HUES48 (cell line): Measurements from ENCODE around the gene GFOD2.
"Not testable (repeated sequence)": the region's sequence is repeated elsewhere in the genome, so short reads cannot be mapped to it uniquely, and the experiment has no call there.

Experiments
- H3K27ac ChIP-seq: one replicate; pipeline ENCODE4 v1.7.0; 2013; ENCODE audit warnings: low read depth, low read length, inconsistent platforms
- H3K27me3 ChIP-seq: 2 replicates; pipeline ENCODE4 v1.6.1; 2013; ENCODE audit warnings: mild to moderate bottlenecking, low read length; ENCODE audit not compliant: control insufficient read depth, insufficient read depth
- H3K36me3 ChIP-seq: 2 replicates; pipeline ENCODE4 v1.6.1; 2013; ENCODE audit warnings: low read length; ENCODE audit not compliant: control insufficient read depth, insufficient read depth
- H3K4me1 ChIP-seq: 2 replicates; pipeline ENCODE4 v1.6.1; 2013; ENCODE audit warnings: mild to moderate bottlenecking, low read length; ENCODE audit not compliant: control insufficient read depth, insufficient read depth
- H3K4me3 ChIP-seq: 2 replicates; pipeline ENCODE4 v1.5.1; 2013; ENCODE audit warnings: mild to moderate bottlenecking, low read depth, low read length
- H3K9ac ChIP-seq: 2 replicates; pipeline ENCODE4 v1.6.1; 2013; ENCODE audit warnings: mild to moderate bottlenecking, low read depth, low read length, moderate library complexity
- H3K9me3 ChIP-seq: 2 replicates; pipeline ENCODE4 v1.6.1; 2013; ENCODE audit warnings: low read length; ENCODE audit not compliant: control insufficient read depth, insufficient read depth

Gene GFOD2

DNA sequence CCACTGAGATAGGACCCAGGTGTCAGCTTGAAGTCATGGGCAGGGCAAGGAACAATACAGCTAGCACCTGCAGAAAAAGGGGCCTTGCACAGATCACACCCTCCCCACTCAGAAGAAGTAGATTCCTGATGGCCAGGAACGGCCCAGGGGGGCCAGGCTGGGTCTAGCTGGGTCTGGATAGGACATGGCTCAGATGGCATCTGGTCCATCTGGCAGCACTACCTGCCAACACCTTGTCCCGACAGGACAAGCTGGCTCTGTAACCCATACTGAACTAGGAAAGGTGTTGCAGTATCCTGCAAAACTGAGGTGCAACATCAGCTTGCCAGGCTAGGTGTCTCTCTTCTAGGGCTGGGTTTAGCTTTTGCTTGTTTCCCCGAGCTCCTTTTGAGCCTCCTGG is 38.9 kb upstream of the GFOD2 start:
- Histone ChIP-seq H3K27ac (no peak overlapping the region), H3K9ac (no peak overlapping the region), H3K4me3 (no peak overlapping the region), H3K36me3 (0 out of 2 replicates have a peak, but pooled peaks cover 2% of the 10 kb centered on the region), H3K27me3 (no peaks in the 10 kb centered on the region), H3K9me3 (no peaks in the 10 kb centered on the region), H3K4me1 (no peaks in the 10 kb centered on the region)

GRCh38 chr16:67752641-67753040 is 33.5 kb upstream of the GFOD2 start:
- Histone ChIP-seq H3K4me3 (no peak overlapping the region), H3K4me1 (no peaks in the 10 kb centered on the region), H3K27me3 (no peaks in the 10 kb centered on the region), H3K36me3 (no peaks in the 10 kb centered on the region), H3K27ac (peak overlapping the region; percentile 33), H3K9me3 (no peaks in the 10 kb centered on the region), H3K9ac (no peak overlapping the region)

- H3K27me3 ChIP-seq, H3K4me1 ChIP-seq, H3K4me3 ChIP-seq, H3K36me3 ChIP-seq, H3K9me3 ChIP-seq, H3K9ac ChIP-seq, H3K27ac ChIP-seq: not testable (repeated sequence)
Observed at GRCh38 chr16:67751331-67751730, 32.2 kb upstream of the GFOD2 start.

DNA sequence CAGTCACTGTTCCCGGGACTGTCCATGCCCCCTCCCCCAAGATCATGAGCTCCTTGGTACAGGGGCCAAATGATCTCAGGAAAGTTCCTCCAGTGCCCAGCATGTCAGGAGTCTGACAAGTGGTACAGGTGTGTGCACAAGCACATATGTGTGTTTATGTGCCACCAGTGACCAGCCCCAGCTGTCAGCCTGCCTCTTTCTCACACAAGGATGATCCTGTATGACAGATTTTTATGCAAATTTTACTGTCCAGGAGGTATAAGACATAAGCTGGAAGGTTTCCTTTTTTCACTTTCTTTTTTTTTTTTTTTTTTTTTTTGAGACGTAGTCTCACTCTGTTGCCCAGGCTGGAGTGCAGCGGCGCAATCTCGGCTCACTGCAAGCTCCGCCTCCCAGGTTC is 31.4 kb upstream of the GFOD2 start:
- Histone ChIP-seq H3K4me1 (no peaks in the 10 kb centered on the region), H3K4me3 (no peak overlapping the region), H3K36me3 (no peaks in the 10 kb centered on the region), H3K27ac (no peak overlapping the region), H3K9ac (no peak overlapping the region), H3K9me3 (no peaks in the 10 kb centered on the region), H3K27me3 (no peaks in the 10 kb centered on the region)

DNA sequence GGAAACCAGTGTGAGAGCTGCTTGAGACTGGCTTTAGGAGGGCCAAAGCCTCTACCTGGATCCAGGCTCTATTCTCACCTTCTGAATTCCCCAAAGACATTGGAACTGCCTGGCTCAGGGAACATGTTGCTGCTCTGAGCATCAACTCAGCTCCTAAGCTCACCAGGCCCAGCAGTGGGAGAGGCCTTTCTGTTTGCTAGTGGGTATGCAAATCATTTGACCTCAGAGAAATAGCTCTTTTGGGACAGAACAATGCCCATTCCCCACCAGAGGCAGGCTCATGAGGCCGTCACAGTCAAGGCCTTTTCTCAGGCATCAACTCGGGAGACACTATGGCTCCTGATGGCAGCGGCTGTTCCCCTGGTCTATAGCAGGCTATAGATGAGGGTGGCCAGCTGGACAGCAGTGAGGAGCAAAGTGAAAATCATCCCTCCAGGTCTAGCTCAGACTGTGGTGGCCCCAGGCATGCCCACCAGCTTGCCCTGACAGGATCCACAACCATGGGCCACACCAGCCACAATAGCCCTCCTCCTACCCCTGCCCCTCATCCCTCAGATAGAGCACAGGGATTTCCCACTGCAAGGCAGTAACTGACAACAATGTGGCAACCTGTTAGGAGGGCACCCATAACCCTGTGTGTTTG is 30.4 kb upstream of the GFOD2 start:
- no peaks in the 10 kb centered on the region for H3K27me3 ChIP-seq
- no peaks in the 10 kb centered on the region for H3K36me3 ChIP-seq
- no peak overlapping the region for H3K9ac ChIP-seq
- no peaks in the 10 kb centered on the region for H3K4me1 ChIP-seq
- no peaks in the 10 kb centered on the region for H3K9me3 ChIP-seq
- H3K4me3 ChIP-seq = no peak overlapping the region
- H3K27ac ChIP-seq = no peak overlapping the region

DNA sequence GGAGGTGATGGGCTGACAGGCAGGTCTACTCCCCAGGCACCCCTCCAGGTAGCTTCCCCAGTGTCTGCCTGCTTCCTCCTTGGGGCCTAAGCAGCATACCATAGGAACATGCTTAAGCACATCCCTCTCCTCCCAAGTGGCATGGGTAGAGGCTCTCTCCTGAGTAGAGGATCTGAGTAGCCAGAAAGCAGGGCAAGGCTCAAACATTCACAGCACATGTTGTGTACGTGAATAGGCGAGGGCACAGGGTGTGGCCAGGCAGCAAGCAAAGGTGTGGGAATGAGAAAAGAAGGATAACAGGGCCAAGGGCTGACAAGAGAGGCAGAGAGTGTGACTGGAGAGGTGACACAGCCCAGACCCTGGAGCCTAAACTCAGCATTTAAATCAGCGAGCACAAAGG is 29.7 kb upstream of the GFOD2 start:
- no peaks in the 10 kb centered on the region for H3K27me3 ChIP-seq
- H3K4me3 ChIP-seq = no peak overlapping the region
- H3K27ac ChIP-seq = no peak overlapping the region
- H3K9ac ChIP-seq = no peak overlapping the region
- no peaks in the 10 kb centered on the region for H3K4me1 ChIP-seq
- H3K36me3 ChIP-seq = peaks cover 7% of the 10 kb centered on the region; the same call in 1 of the 2 replicates
- H3K9me3 ChIP-seq = no peaks in the 10 kb centered on the region

GRCh38 chr16:67746846-67747245 is 27.7 kb upstream of the GFOD2 start:
- H3K4me3 ChIP-seq = no peak overlapping the region
- H3K4me1 ChIP-seq = no peaks in the 10 kb centered on the region
- no peak overlapping the region for H3K9ac ChIP-seq
- H3K36me3 ChIP-seq = peaks cover 21% of the 10 kb centered on the region
- H3K27ac ChIP-seq = no peak overlapping the region
- no peaks in the 10 kb centered on the region for H3K9me3 ChIP-seq
- H3K27me3 ChIP-seq = no peaks in the 10 kb centered on the region

- H3K4me1 ChIP-seq = no peaks in the 10 kb centered on the region
- no peaks in the 10 kb centered on the region for H3K27me3 ChIP-seq
- H3K9me3 ChIP-seq = no peaks in the 10 kb centered on the region
- H3K27ac ChIP-seq = no peak overlapping the region
- H3K36me3 ChIP-seq = peaks cover 36% of the 10 kb centered on the region
- no peak overlapping the region for H3K9ac ChIP-seq
- no peak overlapping the region for H3K4me3 ChIP-seq
Observed at GRCh38 chr16:67741118-67741517, 22.0 kb upstream of the GFOD2 start.

DNA sequence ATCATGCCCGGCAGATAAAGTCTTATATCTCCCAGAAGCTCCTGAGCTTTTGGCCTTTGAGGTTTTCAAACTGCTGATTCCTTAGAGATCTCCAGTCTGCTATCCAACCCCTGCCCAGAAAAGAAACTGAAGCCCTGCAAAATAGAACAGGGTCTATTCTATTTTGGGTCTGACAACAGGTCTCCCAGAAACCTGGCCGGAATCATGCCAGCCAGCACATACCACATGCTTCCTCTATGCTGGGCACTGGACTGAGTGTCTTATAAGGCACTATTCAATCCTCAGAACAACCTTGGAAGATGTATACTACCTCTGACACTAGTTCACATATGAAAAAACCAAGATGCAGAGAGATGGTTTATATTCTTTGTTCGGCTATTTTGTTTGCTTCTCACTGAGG is 21.3 kb upstream of the GFOD2 start:
- Histone ChIP-seq H3K27me3 (no peaks in the 10 kb centered on the region), H3K27ac (no peak overlapping the region), H3K4me3 (no peak overlapping the region), H3K9me3 (no peaks in the 10 kb centered on the region), H3K4me1 (no peaks in the 10 kb centered on the region), H3K36me3 (peaks cover 36% of the 10 kb centered on the region), H3K9ac (no peak overlapping the region)

GRCh38 chr16:67736858-67737257 is 17.7 kb upstream of the GFOD2 start:
- Histone ChIP-seq H3K9me3 (no peaks in the 10 kb centered on the region), H3K9ac (no peak overlapping the region), H3K4me1 (no peaks in the 10 kb centered on the region), H3K36me3 (peaks cover 32% of the 10 kb centered on the region), H3K27ac (no peak overlapping the region), H3K4me3 (no peak overlapping the region), H3K27me3 (no peaks in the 10 kb centered on the region)

GRCh38 chr16:67734731-67735201 is 15.7 kb upstream of the GFOD2 start:
- Histone ChIP-seq H3K36me3 (peaks cover 33% of the 10 kb centered on the region), H3K9ac (no peak overlapping the region), H3K9me3 (no peaks in the 10 kb centered on the region), H3K27me3 (no peaks in the 10 kb centered on the region), H3K27ac (no peak overlapping the region), H3K4me1 (no peaks in the 10 kb centered on the region), H3K4me3 (no peak overlapping the region)
